ENCODE results near the gene MRPL46.
A peak's percentile ranks its signal among the peaks of the same experiment; 100 is the strongest.

Gene MRPL46

DNA sequence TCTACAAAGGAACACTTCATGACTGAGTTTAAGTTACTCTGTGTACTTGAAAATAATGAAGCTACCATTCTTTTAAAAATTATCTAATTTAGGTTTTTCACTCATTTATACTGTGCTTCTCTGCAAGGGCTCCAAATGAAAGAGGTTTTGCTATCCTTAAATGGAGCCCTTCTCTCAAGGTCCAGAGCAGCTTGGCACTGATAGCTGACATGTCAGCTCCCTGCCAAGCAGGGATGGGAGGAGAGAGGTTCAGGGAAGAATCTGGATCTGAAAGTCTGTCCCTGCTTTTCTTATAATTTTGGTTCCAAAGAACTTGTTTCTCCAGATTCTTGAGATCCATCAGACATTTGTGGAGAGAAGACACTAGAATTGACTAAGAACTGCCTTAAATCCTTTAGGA, 39.4 kb upstream of the MRPL46 start:
- H3K9me3 ChIP-seq (ENCODE audit: insufficient read depth, low read length) = no peaks in the 10 kb centered on the region
- H3K4me3 ChIP-seq (ENCODE audit: insufficient read length, low read depth) = no peak overlapping the region
- DNase-seq (ENCODE audit: low read depth, low spot score) = no peak
- peaks cover 3% of the 10 kb centered on the region for H3K27me3 ChIP-seq (ENCODE audit: insufficient read depth, insufficient read length)
- H3K9ac ChIP-seq (ENCODE audit: insufficient read length, low read depth) = no peak overlapping the region
- no peaks in the 10 kb centered on the region for H3K4me1 ChIP-seq (ENCODE audit: insufficient read depth, insufficient read length)
- H3K36me3 ChIP-seq (ENCODE audit: insufficient read depth, insufficient read length, low read length) = peaks cover 16% of the 10 kb centered on the region
- TF ChIP-seq ZNF274 (IDR thresholded peaks at IDR 0.05; ENCODE audit: low read depth, low read length) (no peak), SUZ12 (IDR thresholded peaks at IDR 0.05; ENCODE audit: extremely low read depth, insufficient read depth, insufficient read length) (no peak), YY1 (IDR thresholded peaks at IDR 0.05; ENCODE audit: insufficient read depth, insufficient read length) (no peak)

DNA sequence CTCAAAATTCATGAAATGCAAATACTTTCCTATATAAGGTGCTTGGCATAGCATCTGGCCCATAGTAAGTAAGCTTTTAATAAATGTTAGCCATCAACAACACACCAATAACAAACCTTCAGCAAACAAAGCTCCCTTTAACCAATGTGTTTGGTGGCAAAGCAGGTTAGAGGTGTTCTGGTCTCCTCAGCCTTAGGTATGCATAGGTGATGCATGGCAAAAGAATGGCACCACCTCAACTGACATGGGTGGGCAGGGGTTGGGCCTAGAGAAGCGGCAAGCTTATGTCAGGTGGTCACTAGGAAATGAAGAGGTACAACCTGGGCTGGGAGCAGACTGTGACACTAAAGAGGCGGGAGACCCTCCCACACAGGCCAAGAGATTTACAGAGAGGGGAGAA, 38.5 kb upstream of the MRPL46 start:
- no peak for DNase-seq (ENCODE audit: low read depth, low spot score)
- peaks cover 10% of the 10 kb centered on the region for H3K36me3 ChIP-seq (ENCODE audit: insufficient read depth, insufficient read length, low read length)
- no peak for TF ChIP-seq SUZ12 (IDR thresholded peaks at IDR 0.05; ENCODE audit: extremely low read depth, insufficient read depth, insufficient read length)
- TF ChIP-seq ZNF274 (IDR thresholded peaks at IDR 0.05; ENCODE audit: low read depth, low read length) = no peak
- no peak for TF ChIP-seq YY1 (IDR thresholded peaks at IDR 0.05; ENCODE audit: insufficient read depth, insufficient read length)
- no peaks in the 10 kb centered on the region for H3K4me1 ChIP-seq (ENCODE audit: insufficient read depth, insufficient read length)
- peaks cover 3% of the 10 kb centered on the region for H3K27me3 ChIP-seq (ENCODE audit: insufficient read depth, insufficient read length)
- H3K4me3 ChIP-seq (ENCODE audit: insufficient read length, low read depth) = no peak overlapping the region
- H3K9me3 ChIP-seq (ENCODE audit: insufficient read depth, low read length) = no peaks in the 10 kb centered on the region
- H3K9ac ChIP-seq (ENCODE audit: insufficient read length, low read depth) = no peak overlapping the region

DNA sequence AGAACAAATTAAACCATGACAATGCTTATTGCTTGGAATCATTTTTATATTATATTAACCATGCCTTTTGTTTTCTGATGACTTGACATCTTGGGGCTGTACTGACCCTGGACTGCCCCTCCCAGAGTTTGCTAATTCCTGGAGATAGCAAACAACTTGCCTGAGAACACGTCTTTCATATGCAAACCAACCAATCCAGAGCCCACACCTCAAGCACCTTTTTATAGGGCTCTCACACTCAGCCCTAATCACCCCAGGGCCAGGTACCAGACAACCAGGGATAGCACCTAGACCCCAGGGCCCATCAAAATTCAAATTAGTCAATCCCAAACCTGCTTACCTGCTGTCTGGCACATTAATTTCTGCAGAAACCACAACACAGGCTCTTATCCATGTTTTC, 37.3 kb upstream of the MRPL46 start:
- TF ChIP-seq SUZ12 (IDR thresholded peaks at IDR 0.05; ENCODE audit: extremely low read depth, insufficient read depth, insufficient read length) (no peak), YY1 (IDR thresholded peaks at IDR 0.05; ENCODE audit: insufficient read depth, insufficient read length) (no peak), ZNF274 (IDR thresholded peaks at IDR 0.05; ENCODE audit: low read depth, low read length) (no peak)
- Histone ChIP-seq H3K27me3 (ENCODE audit: insufficient read depth, insufficient read length) (peaks cover 3% of the 10 kb centered on the region), H3K4me1 (ENCODE audit: insufficient read depth, insufficient read length) (no peaks in the 10 kb centered on the region), H3K9me3 (ENCODE audit: insufficient read depth, low read length) (no peaks in the 10 kb centered on the region), H3K9ac (ENCODE audit: insufficient read length, low read depth) (no peak overlapping the region), H3K36me3 (ENCODE audit: insufficient read depth, insufficient read length, low read length) (peaks cover 6% of the 10 kb centered on the region), H3K4me3 (ENCODE audit: insufficient read length, low read depth) (no peak overlapping the region)
- DNase-seq (ENCODE audit: low read depth, low spot score) = peak; percentile 23

DNA sequence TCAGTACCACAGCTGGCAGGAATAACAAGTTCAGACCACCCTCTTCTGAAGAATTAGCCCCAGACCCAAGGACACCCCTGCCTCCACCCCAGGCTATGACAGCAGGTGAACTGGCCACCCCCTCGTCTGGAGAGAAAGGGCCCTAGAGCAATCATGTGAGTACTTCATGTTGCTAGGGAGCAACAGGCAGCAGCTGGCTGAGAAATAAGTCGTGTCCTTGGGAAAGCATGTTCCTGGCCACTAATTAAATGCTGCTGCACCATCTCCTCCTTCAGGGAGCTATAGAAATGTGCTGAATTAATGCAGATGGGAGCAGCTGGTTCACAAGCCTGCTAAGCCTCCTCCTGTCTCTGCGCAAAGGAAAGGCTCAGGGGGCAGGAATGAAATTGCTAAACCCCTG, 31.8 kb upstream of the MRPL46 start:
- Histone ChIP-seq H3K4me1 (ENCODE audit: insufficient read depth, insufficient read length) (no peaks in the 10 kb centered on the region), H3K4me3 (ENCODE audit: insufficient read length, low read depth) (no peak overlapping the region), H3K27me3 (ENCODE audit: insufficient read depth, insufficient read length) (no peaks in the 10 kb centered on the region), H3K9ac (ENCODE audit: insufficient read length, low read depth) (no peak overlapping the region), H3K9me3 (ENCODE audit: insufficient read depth, low read length) (no peaks in the 10 kb centered on the region), H3K36me3 (ENCODE audit: insufficient read depth, insufficient read length, low read length) (peaks cover 3% of the 10 kb centered on the region)
- DNase-seq (ENCODE audit: low read depth, low spot score) = no peak
- TF ChIP-seq YY1 (IDR thresholded peaks at IDR 0.05; ENCODE audit: insufficient read depth, insufficient read length) = no peak
- no peak for TF ChIP-seq SUZ12 (IDR thresholded peaks at IDR 0.05; ENCODE audit: extremely low read depth, insufficient read depth, insufficient read length)
- TF ChIP-seq ZNF274 (IDR thresholded peaks at IDR 0.05; ENCODE audit: low read depth, low read length) = no peak

DNA sequence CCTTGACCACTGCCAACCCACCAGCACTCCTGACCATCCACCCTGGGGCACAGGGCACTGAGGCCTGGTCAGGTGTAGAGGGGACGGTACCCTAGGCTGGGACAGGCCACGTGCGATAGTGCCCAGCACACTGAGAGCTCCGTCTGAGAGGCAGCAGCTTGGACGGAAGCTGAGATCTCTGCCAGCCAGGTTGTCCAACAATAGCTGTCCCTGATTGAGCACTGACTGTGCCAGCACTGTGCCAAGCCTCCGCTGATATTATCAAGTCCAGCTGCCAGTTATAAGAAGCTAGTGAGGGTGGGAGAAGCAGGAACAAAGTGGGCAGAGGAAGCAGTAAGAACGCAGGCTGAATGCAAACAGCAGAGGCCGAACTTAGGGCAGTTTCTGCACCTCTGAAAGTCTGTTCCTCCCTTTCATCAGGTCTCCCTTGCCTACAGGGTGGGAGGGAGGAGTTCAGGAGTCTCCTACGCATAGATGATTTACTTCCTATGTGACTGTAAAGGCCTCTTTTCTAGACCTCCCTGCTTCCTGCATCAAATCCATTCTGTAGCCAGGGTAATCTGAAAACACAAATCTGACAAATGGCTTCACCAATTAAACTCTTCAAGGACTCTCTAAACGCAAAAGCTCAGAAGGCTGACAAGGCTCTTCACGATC, 30.0 kb upstream of the MRPL46 start:
- no peak for TF ChIP-seq SUZ12 (IDR thresholded peaks at IDR 0.05; ENCODE audit: extremely low read depth, insufficient read depth, insufficient read length)
- TF ChIP-seq ZNF274 (IDR thresholded peaks at IDR 0.05; ENCODE audit: low read depth, low read length) = no peak
- no peak for TF ChIP-seq YY1 (IDR thresholded peaks at IDR 0.05; ENCODE audit: insufficient read depth, insufficient read length)
- Histone ChIP-seq H3K36me3 (ENCODE audit: insufficient read depth, insufficient read length, low read length) (no peaks in the 10 kb centered on the region), H3K27me3 (ENCODE audit: insufficient read depth, insufficient read length) (no peaks in the 10 kb centered on the region), H3K4me3 (ENCODE audit: insufficient read length, low read depth) (no peak overlapping the region), H3K4me1 (ENCODE audit: insufficient read depth, insufficient read length) (peaks cover 4% of the 10 kb centered on the region), H3K9me3 (ENCODE audit: insufficient read depth, low read length) (no peaks in the 10 kb centered on the region), H3K9ac (ENCODE audit: insufficient read length, low read depth) (no peak overlapping the region)
- DNase-seq (ENCODE audit: low read depth, low spot score) = no peak

DNA sequence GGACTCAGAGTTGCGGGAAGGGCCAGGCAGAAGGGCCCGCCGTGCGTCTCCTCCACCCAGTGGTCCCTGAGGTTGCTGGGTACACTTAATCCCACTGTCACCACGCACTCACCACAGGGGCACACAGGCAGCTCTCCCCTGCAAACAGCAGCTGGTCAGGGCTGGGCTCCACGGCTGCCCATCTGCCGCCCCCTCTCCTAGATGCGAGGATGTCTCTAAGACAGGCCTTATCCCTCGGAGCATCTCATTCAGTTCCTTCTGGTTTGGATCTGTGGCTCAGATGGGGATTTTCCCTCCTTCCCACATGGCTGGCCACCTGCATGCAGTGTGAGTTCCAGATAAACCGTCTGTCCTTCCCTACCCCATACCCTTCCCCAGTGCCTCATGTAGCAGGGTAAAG, 26.7 kb upstream of the MRPL46 start:
- Histone ChIP-seq H3K4me3 (ENCODE audit: insufficient read length, low read depth) (no peak overlapping the region), H3K4me1 (ENCODE audit: insufficient read depth, insufficient read length) (peaks cover 11% of the 10 kb centered on the region), H3K9ac (ENCODE audit: insufficient read length, low read depth) (no peak overlapping the region), H3K9me3 (ENCODE audit: insufficient read depth, low read length) (no peaks in the 10 kb centered on the region), H3K27me3 (ENCODE audit: insufficient read depth, insufficient read length) (no peaks in the 10 kb centered on the region), H3K36me3 (ENCODE audit: insufficient read depth, insufficient read length, low read length) (no peaks in the 10 kb centered on the region)
- TF ChIP-seq YY1 (IDR thresholded peaks at IDR 0.05; ENCODE audit: insufficient read depth, insufficient read length) = no peak
- TF ChIP-seq SUZ12 (IDR thresholded peaks at IDR 0.05; ENCODE audit: extremely low read depth, insufficient read depth, insufficient read length) = no peak
- TF ChIP-seq ZNF274 (IDR thresholded peaks at IDR 0.05; ENCODE audit: low read depth, low read length) = no peak
- no peak for DNase-seq (ENCODE audit: low read depth, low spot score)

DNA sequence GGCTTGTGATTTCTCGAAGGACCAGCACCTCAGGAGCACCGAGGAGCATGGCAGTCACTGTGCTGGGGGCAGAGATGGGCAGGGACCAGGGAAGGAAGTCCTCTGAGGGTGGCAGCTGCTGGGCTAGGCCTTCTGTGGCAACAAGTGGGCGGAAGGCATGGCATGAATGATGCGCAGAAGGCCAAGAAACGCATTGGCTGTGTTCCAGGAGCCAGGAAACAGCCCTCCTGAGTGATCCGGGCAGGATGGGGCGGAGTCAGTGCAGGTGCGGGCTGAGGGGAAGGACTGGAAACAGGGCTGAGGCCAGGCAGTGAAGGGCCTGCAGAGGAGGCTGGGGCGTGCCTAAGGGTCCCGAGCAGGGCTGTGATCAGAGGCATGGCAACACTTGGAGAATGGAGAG, 24.0 kb upstream of the MRPL46 start:
- Histone ChIP-seq H3K9me3 (ENCODE audit: insufficient read depth, low read length) (no peaks in the 10 kb centered on the region), H3K27me3 (ENCODE audit: insufficient read depth, insufficient read length) (peaks cover 16% of the 10 kb centered on the region), H3K36me3 (ENCODE audit: insufficient read depth, insufficient read length, low read length) (no peaks in the 10 kb centered on the region), H3K9ac (ENCODE audit: insufficient read length, low read depth) (no peak overlapping the region), H3K4me3 (ENCODE audit: insufficient read length, low read depth) (no peak overlapping the region), H3K4me1 (ENCODE audit: insufficient read depth, insufficient read length) (peaks cover 14% of the 10 kb centered on the region)
- no peak for TF ChIP-seq YY1 (IDR thresholded peaks at IDR 0.05; ENCODE audit: insufficient read depth, insufficient read length)
- no peak for DNase-seq (ENCODE audit: low read depth, low spot score)

Measured in NT2/D1 (cell line).